Smooth muscle cell (in vitro differentiated cells): ENCODE results near the gene GSTM4. TPM values are rescaled to one million over a fixed set of nuclear protein-coding genes. Genes with fewer than 3 reads are reported as not detected.
"Not testable (repeated sequence)": the region's sequence is repeated elsewhere in the genome, so short reads cannot be mapped to it uniquely, and the experiment has no call there.

Source experiments
- DNase-seq: peaks from one replicate; lab custom pipeline; 2025; ENCODE audit not compliant: unreplicated experiment; lab: John Stamatoyannopoulos, UW
- H2AFZ ChIP-seq: fragments of 200-600 bp; sonication (generic); 2 replicates; pipeline ENCODE4 v1.6.0; 2016; ENCODE audit warnings: antibody characterized with exemption, low read depth, mild to moderate bottlenecking
- H3F3A ChIP-seq: fragments of 200-600 bp; sonication (generic); 2 replicates; pipeline ENCODE4 v1.6.0; 2017; ENCODE audit warnings: antibody characterized with exemption, low read depth
- H3K27ac ChIP-seq: fragments of 200-600 bp; sonication (generic); 2 replicates; pipeline ENCODE4 v1.5.1; 2016; ENCODE audit warnings: low read depth, mild to moderate bottlenecking
- H3K27me3 ChIP-seq: fragments of 200-600 bp; sonication (generic); 2 replicates; pipeline ENCODE4 v1.6.1; 2016; ENCODE audit warnings: low read depth, mild to moderate bottlenecking
- H3K36me3 ChIP-seq: fragments of 200-600 bp; sonication (generic); 2 replicates; pipeline ENCODE4 v1.5.1; 2016; ENCODE audit warnings: low read depth
- H3K4me1 ChIP-seq: fragments of 200-600 bp; sonication (generic); 2 replicates; pipeline ENCODE4 v1.5.1; 2016; ENCODE audit warnings: low read depth
- H3K4me2 ChIP-seq: fragments of 200-600 bp; sonication (generic); 2 replicates; pipeline ENCODE4 v1.6.0; 2016; ENCODE audit warnings: mild to moderate bottlenecking
- H3K4me3 ChIP-seq: fragments of 200-600 bp; sonication (generic); 2 replicates; pipeline ENCODE4 v1.5.1; 2016; ENCODE audit warnings: mild to moderate bottlenecking
- H3K79me2 ChIP-seq: fragments of 200-600 bp; sonication (generic); 2 replicates; pipeline ENCODE4 v1.6.0; 2016; ENCODE audit warnings: low read depth, mild to moderate bottlenecking
- H3K9ac ChIP-seq: fragments of 200-600 bp; sonication (generic); 2 replicates; pipeline ENCODE4 v1.6.0; 2016; ENCODE audit warnings: low read depth
- H3K9me3 ChIP-seq: fragments of 200-600 bp; sonication (generic); replicated peaks from 2 replicates; pipeline ENCODE4 v1.5.1; 2016; ENCODE audit warnings: low read depth
- H4K20me1 ChIP-seq: fragments of 200-600 bp; sonication (generic); 2 replicates; pipeline ENCODE4 v1.6.0; 2016; ENCODE audit warnings: low read depth
- WGBS: methylation state at CpG from one replicate; pipeline ENCODE4 v1.1.7; 2016; ENCODE audit warnings: low lambda C conversion rate; 5-methylcytosine and 5-hydroxymethylcytosine counted together
- polyA plus RNA-seq: library from polyadenylated mRNA; unstranded; fragments of >200 nt; fragmentation: Nextera tagmentation; extraction: Ambion mirVana; gene quantifications from 2 replicates; pipeline ENCODE4 v1.2.1, GENCODE V29; 2016
- total RNA-seq: library from RNA; depleted of rRNA; stranded (reverse); fragments of >200 nt; gene quantifications from 2 replicates; pipeline ENCODE4 v1.2.3, GENCODE V29; 2014
- TF ChIP-seq, protein P1 (sequence below): fragments of 200-600 bp; sonication (generic); IDR thresholded peaks from 2 replicates; pipeline ENCODE4 v1.5.1; 2017; ENCODE audit warnings: borderline replicate concordance, mild to moderate bottlenecking, antibody characterized with exemption; ENCODE audit not compliant: insufficient read depth, poor library complexity, severe bottlenecking

GSTM4 gene
- total and polyA plus RNA-seq, 2 experiments from 2014 or later, result 25.8 to 34.4 TPM

- Histone ChIP-seq H3K27ac (no peak overlapping the region), H3K27me3 (no peaks in the 10 kb centered on the region), H3K79me2 (no peaks in the 10 kb centered on the region), H3K4me2 (no peak overlapping the region), H3F3A (no peaks in the 10 kb centered on the region), H4K20me1 (no peaks in the 10 kb centered on the region), H3K9me3 (no peaks in the 10 kb centered on the region), H3K36me3 (no peaks in the 10 kb centered on the region), H2AFZ (no peak overlapping the region), H3K9ac (no peak overlapping the region), H3K4me3 (no peak overlapping the region), H3K4me1 (no peaks in the 10 kb centered on the region)
- WGBS, result 88% methylated on average over 4 of the region's 4 CpGs
- TF ChIP-seq, protein P1, sequence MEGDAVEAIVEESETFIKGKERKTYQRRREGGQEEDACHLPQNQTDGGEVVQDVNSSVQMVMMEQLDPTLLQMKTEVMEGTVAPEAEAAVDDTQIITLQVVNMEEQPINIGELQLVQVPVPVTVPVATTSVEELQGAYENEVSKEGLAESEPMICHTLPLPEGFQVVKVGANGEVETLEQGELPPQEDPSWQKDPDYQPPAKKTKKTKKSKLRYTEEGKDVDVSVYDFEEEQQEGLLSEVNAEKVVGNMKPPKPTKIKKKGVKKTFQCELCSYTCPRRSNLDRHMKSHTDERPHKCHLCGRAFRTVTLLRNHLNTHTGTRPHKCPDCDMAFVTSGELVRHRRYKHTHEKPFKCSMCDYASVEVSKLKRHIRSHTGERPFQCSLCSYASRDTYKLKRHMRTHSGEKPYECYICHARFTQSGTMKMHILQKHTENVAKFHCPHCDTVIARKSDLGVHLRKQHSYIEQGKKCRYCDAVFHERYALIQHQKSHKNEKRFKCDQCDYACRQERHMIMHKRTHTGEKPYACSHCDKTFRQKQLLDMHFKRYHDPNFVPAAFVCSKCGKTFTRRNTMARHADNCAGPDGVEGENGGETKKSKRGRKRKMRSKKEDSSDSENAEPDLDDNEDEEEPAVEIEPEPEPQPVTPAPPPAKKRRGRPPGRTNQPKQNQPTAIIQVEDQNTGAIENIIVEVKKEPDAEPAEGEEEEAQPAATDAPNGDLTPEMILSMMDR, result no peak
- no peak for DNase-seq
Measured at GRCh38 chr1:109697066-109697465, 41.2 kb downstream of the GSTM4 start.

DNA sequence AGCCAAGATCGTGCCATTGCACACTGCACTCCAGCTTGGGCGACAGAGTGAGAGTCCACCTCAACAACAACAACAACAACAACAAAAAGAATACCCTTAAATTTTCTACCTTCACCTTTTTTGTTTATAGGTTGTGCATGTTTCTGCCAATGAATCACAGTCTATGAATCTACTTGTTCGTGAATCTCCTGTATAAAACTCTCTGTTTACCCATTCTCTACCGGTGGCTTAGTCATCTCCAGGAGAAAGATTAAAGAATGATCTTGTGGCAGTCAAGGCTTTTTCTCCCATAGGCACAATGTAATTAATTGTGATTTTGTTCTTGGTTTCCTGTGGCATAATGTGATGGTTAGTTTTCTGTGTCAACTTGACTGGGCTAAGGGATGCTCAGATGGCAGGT lies 42.0 kb downstream of the GSTM4 start:
- H3K27me3 ChIP-seq, H3K4me1 ChIP-seq, H3F3A ChIP-seq, H3K79me2 ChIP-seq, H3K9ac ChIP-seq, H3K27ac ChIP-seq, DNase-seq, H3K9me3 ChIP-seq, H3K36me3 ChIP-seq, H2AFZ ChIP-seq, H4K20me1 ChIP-seq, H3K4me3 ChIP-seq, H3K4me2 ChIP-seq: not testable (repeated sequence)
- WGBS, result 72% methylated on average over 4 of the region's 4 CpGs

- H3K79me2 ChIP-seq, DNase-seq: not testable (repeated sequence)
- WGBS, result 97% methylated on average over 3 of the region's 3 CpGs
Measured at GRCh38 chr1:109702940-109703339, 47.0 kb downstream of the GSTM4 start.

GRCh38 chr1:109704173-109704572 lies 48.3 kb downstream of the GSTM4 start:
- no peak overlapping the region for H2AFZ ChIP-seq
- WGBS, result 86% methylated on average over 8 of the region's 8 CpGs

More at GRCh38 chr1:109702940-109703339, 47.0 kb downstream of the GSTM4 start:
- H3K9ac ChIP-seq, H3K9me3 ChIP-seq, H3F3A ChIP-seq, H4K20me1 ChIP-seq, H3K27me3 ChIP-seq, H3K4me2 ChIP-seq, H3K4me3 ChIP-seq, H2AFZ ChIP-seq, H3K4me1 ChIP-seq, H3K36me3 ChIP-seq, H3K27ac ChIP-seq: not testable (repeated sequence)

More at GRCh38 chr1:109704173-109704572, 48.3 kb downstream of the GSTM4 start:
- Histone ChIP-seq H3K4me3 (no peak overlapping the region), H3K36me3 (no peaks in the 10 kb centered on the region), H3K27me3 (no peaks in the 10 kb centered on the region), H3K27ac (no peak overlapping the region), H4K20me1 (no peaks in the 10 kb centered on the region), H3K4me1 (no peaks in the 10 kb centered on the region), H3F3A (no peaks in the 10 kb centered on the region), H3K9me3 (no peaks in the 10 kb centered on the region), H3K79me2 (no peaks in the 10 kb centered on the region), H3K4me2 (no peak overlapping the region), H3K9ac (no peak overlapping the region)
- no peak for DNase-seq
- TF ChIP-seq, protein P1, result no peak
